ENCODE data around the gene GALNS. TPM values are rescaled to one million over a fixed set of nuclear protein-coding genes. Genes with fewer than 3 reads are reported as not detected.

The GALNS gene
- total RNA-seq, 1 experiment from 2014 or later = 29.5 TPM

GRCh38 chr16:88842308-88842756 lies 14.4 kb downstream of the GALNS start:
- Mint-ChIP-seq H3K4me3 (no peak overlapping the region), H3K27ac (no peak overlapping the region), H3K9me3 (no peaks in the 10 kb centered on the region), H3K27me3 (ENCODE audit: low read depth) (no peaks in the 10 kb centered on the region), H3K4me1 (no peaks in the 10 kb centered on the region), H3K36me3 (peaks cover 4% of the 10 kb centered on the region)
- no peak for DNase-seq (ENCODE audit: low spot score)
- ATAC-seq = no peak
- ChIA-PET CTCF (no interaction called here), POLR2A (no interaction called here)
- no peak for TF ChIP-seq MAX (CRISPR knock-in tag; IDR thresholded peaks at IDR 0.05)
- TF ChIP-seq HMGA2 (CRISPR knock-in tag; IDR thresholded peaks at IDR 0.05) = no peak
- TF ChIP-seq ZNF396 (CRISPR knock-in tag; IDR thresholded peaks at IDR 0.05; ENCODE audit: borderline replicate concordance) = no peak
- no peak for TF ChIP-seq FOXK1 (CRISPR knock-in tag; IDR thresholded peaks at IDR 0.05)
- no peak for TF ChIP-seq CBFB (CRISPR knock-in tag; IDR thresholded peaks at IDR 0.05; ENCODE audit: low read depth)
- TF ChIP-seq CDX4 (CRISPR knock-in tag; IDR thresholded peaks at IDR 0.05; ENCODE audit: borderline replicate concordance) = no peak
- no peak for TF ChIP-seq GRHL2 (CRISPR knock-in tag; IDR thresholded peaks at IDR 0.05; ENCODE audit: insufficient replicate concordance, severe bottlenecking)
- no peak for TF ChIP-seq E2F1 (CRISPR knock-in tag; IDR thresholded peaks at IDR 0.05)
- TF ChIP-seq ATF3 (CRISPR knock-in tag; conservative IDR thresholded peaks at IDR 0.05) = no peak
- TF ChIP-seq ZNF423 (CRISPR knock-in tag; IDR thresholded peaks at IDR 0.05) = no peak
- TF ChIP-seq NR1H2 (CRISPR knock-in tag; IDR thresholded peaks at IDR 0.05) = no peak
- TF ChIP-seq NFE2L1 (CRISPR knock-in tag; IDR thresholded peaks at IDR 0.05) = no peak
- no peak for TF ChIP-seq AR (CRISPR knock-in tag; IDR thresholded peaks at IDR 0.05)
- no peak for TF ChIP-seq STAT6 (CRISPR knock-in tag; conservative IDR thresholded peaks at IDR 0.05; ENCODE audit: low read depth)

GRCh38 chr16:88841521-88842307 lies 15.0 kb downstream of the GALNS start:
- CTCF ChIA-PET = no interaction called here
- TF ChIP-seq NFATC4 (CRISPR knock-in tag; IDR thresholded peaks at IDR 0.05) = no peak
- TF ChIP-seq PRRX2 (CRISPR knock-in tag; IDR thresholded peaks at IDR 0.05) = no peak
- TF ChIP-seq MLX (CRISPR knock-in tag; IDR thresholded peaks at IDR 0.05) = no peak
- no peak for TF ChIP-seq ZNF671 (CRISPR knock-in tag; IDR thresholded peaks at IDR 0.05)
- no peak for TF ChIP-seq CREM (CRISPR knock-in tag; IDR thresholded peaks at IDR 0.05)
- TF ChIP-seq HMGA2 (CRISPR knock-in tag; IDR thresholded peaks at IDR 0.05) = no peak
- TF ChIP-seq RORB (CRISPR knock-in tag; IDR thresholded peaks at IDR 0.05) = no peak
- no peak for TF ChIP-seq STAT6 (CRISPR knock-in tag; conservative IDR thresholded peaks at IDR 0.05; ENCODE audit: low read depth)
- no peak for TF ChIP-seq RELA (CRISPR knock-in tag; IDR thresholded peaks at IDR 0.05; ENCODE audit: borderline replicate concordance)
- no peak for TF ChIP-seq ZNF263 (CRISPR knock-in tag; IDR thresholded peaks at IDR 0.05; ENCODE audit: low read depth)
- TF ChIP-seq IRF1 (CRISPR knock-in tag; IDR thresholded peaks at IDR 0.05) = no peak

More at GRCh38 chr16:88841521-88842307, 15.0 kb downstream of the GALNS start:
- Mint-ChIP-seq H3K9me3 (no peaks in the 10 kb centered on the region), H3K27me3 (ENCODE audit: low read depth) (no peaks in the 10 kb centered on the region), H3K27ac (no peak overlapping the region), H3K4me1 (no peaks in the 10 kb centered on the region), H3K4me3 (no peak overlapping the region), H3K36me3 (peaks cover 4% of the 10 kb centered on the region)
- ATAC-seq (no peak), DNase-seq (ENCODE audit: low spot score) (no peak)
- POLR2A ChIA-PET = no interaction called here
